ENCODE results near the gene OAS1. TPM values are rescaled to one million over a fixed set of nuclear protein-coding genes. Genes with fewer than 3 reads are reported as not detected.
"Not testable (repeated sequence)": the region's sequence is repeated elsewhere in the genome, so short reads cannot be mapped to it uniquely, and the experiment has no call there.

OAS1 gene
- total RNA-seq, 1 experiment from 2014 or later, result 1.5 TPM

DNA sequence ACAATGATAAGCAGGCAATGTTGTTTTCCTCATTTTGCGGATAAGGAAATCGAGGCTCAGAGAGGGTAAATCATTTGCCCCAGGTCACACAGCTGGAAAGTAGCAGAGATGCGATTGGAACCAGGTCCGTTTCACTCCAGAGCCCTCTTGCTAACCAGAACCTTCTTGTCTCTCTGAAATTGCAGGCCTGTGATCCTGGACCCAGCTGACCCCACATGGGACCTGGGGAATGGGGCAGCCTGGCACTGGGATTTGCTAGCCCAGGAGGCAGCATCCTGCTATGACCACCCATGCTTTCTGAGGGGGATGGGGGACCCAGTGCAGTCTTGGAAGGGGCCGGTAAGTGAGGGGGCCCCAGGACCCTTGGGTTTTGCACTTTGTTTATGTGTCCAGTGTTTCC, 41.0 kb downstream of the OAS1 start:
- Mint-ChIP-seq H3K27ac (ENCODE audit: low read depth, unreplicated experiment) (no peak overlapping the region), H3K27me3 (ENCODE audit: insufficient read depth, unreplicated experiment) (no peaks in the 10 kb centered on the region), H3K36me3 (ENCODE audit: insufficient read depth, unreplicated experiment) (peaks cover 4% of the 10 kb centered on the region), H3K4me3 (ENCODE audit: unreplicated experiment) (no peak overlapping the region), H3K9me3 (ENCODE audit: unreplicated experiment) (no peaks in the 10 kb centered on the region), H3K4me1 (ENCODE audit: insufficient read depth, unreplicated experiment) (no peaks in the 10 kb centered on the region)
- ChIA-PET POLR2A (interaction anchor here (0.7 kb wide), 1 partner anchor 10 kb away, joined by 3 read pairs; the partner anchor contains the start of gene OAS3), CTCF (interaction anchor here (0.5 to 0.7 kb wide), 3 partner anchors 8 to 39 kb away, joined by 3 read pairs; no protein-coding TSS in a partner anchor)
- intact Hi-C loops (cut with micrococcal nuclease), result no loop called here
- no peak for DNase-seq (ENCODE audit: unreplicated experiment)
- TF ChIP-seq, protein P1, sequence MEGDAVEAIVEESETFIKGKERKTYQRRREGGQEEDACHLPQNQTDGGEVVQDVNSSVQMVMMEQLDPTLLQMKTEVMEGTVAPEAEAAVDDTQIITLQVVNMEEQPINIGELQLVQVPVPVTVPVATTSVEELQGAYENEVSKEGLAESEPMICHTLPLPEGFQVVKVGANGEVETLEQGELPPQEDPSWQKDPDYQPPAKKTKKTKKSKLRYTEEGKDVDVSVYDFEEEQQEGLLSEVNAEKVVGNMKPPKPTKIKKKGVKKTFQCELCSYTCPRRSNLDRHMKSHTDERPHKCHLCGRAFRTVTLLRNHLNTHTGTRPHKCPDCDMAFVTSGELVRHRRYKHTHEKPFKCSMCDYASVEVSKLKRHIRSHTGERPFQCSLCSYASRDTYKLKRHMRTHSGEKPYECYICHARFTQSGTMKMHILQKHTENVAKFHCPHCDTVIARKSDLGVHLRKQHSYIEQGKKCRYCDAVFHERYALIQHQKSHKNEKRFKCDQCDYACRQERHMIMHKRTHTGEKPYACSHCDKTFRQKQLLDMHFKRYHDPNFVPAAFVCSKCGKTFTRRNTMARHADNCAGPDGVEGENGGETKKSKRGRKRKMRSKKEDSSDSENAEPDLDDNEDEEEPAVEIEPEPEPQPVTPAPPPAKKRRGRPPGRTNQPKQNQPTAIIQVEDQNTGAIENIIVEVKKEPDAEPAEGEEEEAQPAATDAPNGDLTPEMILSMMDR (IDR thresholded peaks at IDR 0.05; ENCODE audit: unreplicated experiment), result no peak
- BruUV-seq (replicated peaks), result no TSS peak

DNA sequence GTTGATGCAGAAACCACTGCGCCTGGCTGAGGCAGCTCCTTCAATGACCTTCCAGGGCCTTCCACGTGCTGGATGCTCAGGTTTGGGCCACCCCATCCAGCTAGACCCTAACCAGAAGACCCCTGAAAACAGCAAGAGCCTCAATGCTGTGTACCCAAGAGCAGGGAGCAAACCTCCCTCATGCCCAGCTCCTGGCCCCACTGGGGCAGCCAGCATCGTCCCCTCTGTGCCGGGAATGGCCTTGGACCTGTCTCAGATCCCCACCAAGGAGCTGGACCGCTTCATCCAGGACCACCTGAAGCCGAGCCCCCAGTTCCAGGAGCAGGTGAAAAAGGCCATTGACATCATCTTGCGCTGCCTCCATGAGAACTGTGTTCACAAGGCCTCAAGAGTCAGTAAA, 42.0 kb downstream of the OAS1 start:
- Mint-ChIP-seq H3K4me1 (ENCODE audit: insufficient read depth, unreplicated experiment) (no peaks in the 10 kb centered on the region), H3K27me3 (ENCODE audit: insufficient read depth, unreplicated experiment) (no peaks in the 10 kb centered on the region), H3K9me3 (ENCODE audit: unreplicated experiment) (no peaks in the 10 kb centered on the region), H3K27ac (ENCODE audit: low read depth, unreplicated experiment) (no peak overlapping the region), H3K4me3 (ENCODE audit: unreplicated experiment) (no peak overlapping the region), H3K36me3 (ENCODE audit: insufficient read depth, unreplicated experiment) (peaks cover 4% of the 10 kb centered on the region)
- no TSS peak for BruUV-seq (replicated peaks)
- ChIA-PET POLR2A (interaction anchor here (0.8 kb wide), 1 partner anchor 9 kb away, joined by 4 read pairs; no protein-coding TSS in a partner anchor), CTCF (no interaction called here)
- TF ChIP-seq, protein P1 (IDR thresholded peaks at IDR 0.05; ENCODE audit: unreplicated experiment), result no peak
- intact Hi-C loops (cut with micrococcal nuclease), result no loop called here
- no peak for DNase-seq (ENCODE audit: unreplicated experiment)

DNA sequence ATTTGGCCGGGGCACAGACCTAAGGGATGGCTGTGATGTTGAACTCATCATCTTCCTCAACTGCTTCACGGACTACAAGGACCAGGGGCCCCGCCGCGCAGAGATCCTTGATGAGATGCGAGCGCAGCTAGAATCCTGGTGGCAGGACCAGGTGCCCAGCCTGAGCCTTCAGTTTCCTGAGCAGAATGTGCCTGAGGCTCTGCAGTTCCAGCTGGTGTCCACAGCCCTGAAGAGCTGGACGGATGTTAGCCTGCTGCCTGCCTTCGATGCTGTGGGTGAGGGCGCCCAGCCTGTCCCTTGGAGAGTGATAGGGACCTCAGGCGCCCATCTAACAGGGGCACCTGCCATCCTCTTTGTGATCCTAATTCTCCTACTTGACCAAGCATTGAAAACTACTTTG, 43.9 kb downstream of the OAS1 start:
- Mint-ChIP-seq H3K4me1 (ENCODE audit: insufficient read depth, unreplicated experiment) (no peaks in the 10 kb centered on the region), H3K27ac (ENCODE audit: low read depth, unreplicated experiment) (no peak overlapping the region), H3K9me3 (ENCODE audit: unreplicated experiment) (no peaks in the 10 kb centered on the region), H3K27me3 (ENCODE audit: insufficient read depth, unreplicated experiment) (no peaks in the 10 kb centered on the region), H3K36me3 (ENCODE audit: insufficient read depth, unreplicated experiment) (peaks cover 7% of the 10 kb centered on the region), H3K4me3 (ENCODE audit: unreplicated experiment) (no peak overlapping the region)
- ChIA-PET POLR2A (interaction anchor here (1.0 kb wide), 1 partner anchor 13 kb away, joined by 3 read pairs; the partner anchor contains the start of gene OAS3), CTCF (interaction anchor here (1.4 kb wide), 1 partner anchor 50 kb away, joined by 4 read pairs; no protein-coding TSS in a partner anchor)
- DNase-seq (ENCODE audit: unreplicated experiment), result no peak
- TF ChIP-seq, protein P1 (IDR thresholded peaks at IDR 0.05; ENCODE audit: unreplicated experiment), result no peak
- intact Hi-C loops (cut with micrococcal nuclease), result no loop called here
- BruUV-seq (replicated peaks), result no TSS peak

DNA sequence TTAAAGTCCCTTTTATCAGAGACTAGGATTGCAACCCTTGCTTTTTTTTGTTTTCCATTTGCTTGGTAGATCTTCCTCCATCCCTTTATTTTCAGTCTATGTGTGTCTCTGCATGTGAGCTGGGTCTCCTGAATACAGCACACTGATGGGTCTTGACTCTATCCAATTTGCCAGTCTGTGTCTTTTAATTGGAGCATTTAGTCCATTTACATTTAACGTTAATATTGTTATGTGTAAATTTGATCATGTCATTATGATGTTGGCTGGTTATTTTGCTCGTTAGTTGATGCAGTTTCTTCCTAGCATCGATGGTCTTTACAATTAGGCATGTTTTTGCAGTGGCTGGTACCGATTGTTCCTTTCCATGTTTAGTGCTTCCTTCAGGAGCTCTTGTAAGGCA, 50.4 kb downstream of the OAS1 start:
- not testable (repeated sequence) for BruUV-seq (replicated peaks)

DNA sequence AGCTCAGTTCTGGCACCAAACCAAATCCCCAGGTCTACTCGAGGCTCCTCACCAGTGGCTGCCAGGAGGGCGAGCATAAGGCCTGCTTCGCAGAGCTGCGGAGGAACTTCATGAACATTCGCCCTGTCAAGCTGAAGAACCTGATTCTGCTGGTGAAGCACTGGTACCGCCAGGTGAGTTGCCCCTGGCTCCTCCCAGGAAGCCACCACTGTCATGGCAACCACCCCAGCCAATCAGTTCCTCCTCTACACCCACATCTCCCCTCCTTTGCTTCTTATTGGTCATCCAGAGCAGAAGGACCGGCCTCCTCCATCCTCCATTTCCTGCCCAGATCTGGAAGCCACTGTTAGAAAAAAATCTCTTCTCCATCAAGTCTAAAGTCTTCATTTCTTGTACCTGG, 54.3 kb downstream of the OAS1 start:
- Mint-ChIP-seq H3K27me3 (ENCODE audit: insufficient read depth, unreplicated experiment) (no peaks in the 10 kb centered on the region), H3K36me3 (ENCODE audit: insufficient read depth, unreplicated experiment) (peaks cover 9% of the 10 kb centered on the region), H3K27ac (ENCODE audit: low read depth, unreplicated experiment) (no peak overlapping the region), H3K4me1 (ENCODE audit: insufficient read depth, unreplicated experiment) (no peaks in the 10 kb centered on the region), H3K9me3 (ENCODE audit: unreplicated experiment) (peaks cover 23% of the 10 kb centered on the region), H3K4me3 (ENCODE audit: unreplicated experiment) (no peak overlapping the region)
- TF ChIP-seq, protein P1 (IDR thresholded peaks at IDR 0.05; ENCODE audit: unreplicated experiment), result no peak
- intact Hi-C loops (cut with micrococcal nuclease), result no loop called here
- ChIA-PET CTCF (interaction anchor here (0.8 kb wide), 1 partner anchor 464 kb away, joined by 3 read pairs; no protein-coding TSS in a partner anchor), POLR2A (no interaction called here)
- BruUV-seq (replicated peaks), result no TSS peak
- no peak for DNase-seq (ENCODE audit: unreplicated experiment)

More for the DNA sequence above, 50.4 kb downstream of the OAS1 start:
- POLR2A ChIA-PET; H3K27me3 Mint-ChIP-seq (ENCODE audit: insufficient read depth, unreplicated experiment); CTCF ChIA-PET; H3K4me1 Mint-ChIP-seq (ENCODE audit: insufficient read depth, unreplicated experiment); H3K4me3 Mint-ChIP-seq (ENCODE audit: unreplicated experiment); H3K36me3 Mint-ChIP-seq (ENCODE audit: insufficient read depth, unreplicated experiment); intact Hi-C loops (cut with micrococcal nuclease); DNase-seq (ENCODE audit: unreplicated experiment); H3K27ac Mint-ChIP-seq (ENCODE audit: low read depth, unreplicated experiment): not testable (repeated sequence)
- H3K9me3 Mint-ChIP-seq (ENCODE audit: unreplicated experiment), result peaks cover 23% of the 10 kb centered on the region

All from MCF 10A (cell line).